ENCODE measurements around the gene GNB1.
"Not testable (repeated sequence)": the region's sequence is repeated elsewhere in the genome, so short reads cannot be mapped to it uniquely, and the experiment has no call there.

Gene GNB1

GRCh38 chr1:1859970-1860697 lies 30.8 kb downstream of the GNB1 start:
- not testable (repeated sequence) for H3K27ac ChIP-seq (ENCODE audit: low read length); H3K9ac ChIP-seq (ENCODE audit: low read depth, low read length); H3K4me3 ChIP-seq (ENCODE audit: low read length); H3K4me1 ChIP-seq (ENCODE audit: insufficient read depth, low read length); H3K9me3 ChIP-seq (ENCODE audit: insufficient read depth, low read depth, low read length); H3K27me3 ChIP-seq (ENCODE audit: insufficient read depth, low read length)
- peaks cover 18% of the 10 kb centered on the region for H3K36me3 ChIP-seq (ENCODE audit: insufficient read depth, low read depth, low read length)

- H3K9me3 ChIP-seq (ENCODE audit: insufficient read depth, low read depth, low read length) = no peaks in the 10 kb centered on the region
- peak overlapping the region; percentile 7; the same call in 1 of the 2 replicates for H3K9ac ChIP-seq (ENCODE audit: low read depth, low read length)
- no peak overlapping the region for H3K27ac ChIP-seq (ENCODE audit: low read length)
- H3K4me3 ChIP-seq (ENCODE audit: low read length) = no peak overlapping the region
- peaks cover 2% of the 10 kb centered on the region; the same call in 1 of the 2 replicates for H3K4me1 ChIP-seq (ENCODE audit: insufficient read depth, low read length)
- peaks cover 18% of the 10 kb centered on the region for H3K36me3 ChIP-seq (ENCODE audit: insufficient read depth, low read depth, low read length)
- H3K27me3 ChIP-seq (ENCODE audit: insufficient read depth, low read length) = no peaks in the 10 kb centered on the region
Observed at GRCh38 chr1:1858382-1859086, 32.4 kb downstream of the GNB1 start.

GRCh38 chr1:1857096-1857703 lies 33.7 kb downstream of the GNB1 start:
- Histone ChIP-seq H3K27ac (ENCODE audit: low read length) (no peak overlapping the region), H3K4me1 (ENCODE audit: insufficient read depth, low read length) (peaks cover 2% of the 10 kb centered on the region; the same call in 1 of the 2 replicates), H3K9ac (ENCODE audit: low read depth, low read length) (no peak overlapping the region), H3K9me3 (ENCODE audit: insufficient read depth, low read depth, low read length) (no peaks in the 10 kb centered on the region), H3K4me3 (ENCODE audit: low read length) (no peak overlapping the region), H3K27me3 (ENCODE audit: insufficient read depth, low read length) (no peaks in the 10 kb centered on the region), H3K36me3 (ENCODE audit: insufficient read depth, low read depth, low read length) (peaks cover 18% of the 10 kb centered on the region)

DNA sequence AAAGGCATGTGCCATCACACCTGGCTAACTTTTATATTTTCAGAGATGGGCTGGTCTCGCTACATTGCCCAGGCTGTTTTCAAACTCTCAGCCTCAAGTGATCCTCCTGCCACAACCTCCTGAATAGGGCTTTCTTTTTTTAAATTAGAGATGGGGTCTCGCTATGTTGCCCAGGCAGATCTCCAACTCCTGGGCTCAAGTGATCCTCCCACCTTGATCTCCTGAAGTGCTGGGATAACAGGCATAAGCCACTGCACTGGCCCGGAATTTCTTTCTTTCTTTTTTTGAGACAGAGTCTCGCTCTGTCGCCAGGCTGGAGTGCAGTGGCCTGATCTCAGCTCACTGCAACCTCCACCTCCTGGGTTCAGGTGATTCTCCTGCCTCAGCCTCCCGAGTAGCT lies 34.7 kb downstream of the GNB1 start:
- not testable (repeated sequence) for H3K4me3 ChIP-seq (ENCODE audit: low read length); H3K9me3 ChIP-seq (ENCODE audit: insufficient read depth, low read depth, low read length); H3K9ac ChIP-seq (ENCODE audit: low read depth, low read length); H3K27me3 ChIP-seq (ENCODE audit: insufficient read depth, low read length); H3K27ac ChIP-seq (ENCODE audit: low read length); H3K4me1 ChIP-seq (ENCODE audit: insufficient read depth, low read length)
- H3K36me3 ChIP-seq (ENCODE audit: insufficient read depth, low read depth, low read length) = peaks cover 18% of the 10 kb centered on the region

DNA sequence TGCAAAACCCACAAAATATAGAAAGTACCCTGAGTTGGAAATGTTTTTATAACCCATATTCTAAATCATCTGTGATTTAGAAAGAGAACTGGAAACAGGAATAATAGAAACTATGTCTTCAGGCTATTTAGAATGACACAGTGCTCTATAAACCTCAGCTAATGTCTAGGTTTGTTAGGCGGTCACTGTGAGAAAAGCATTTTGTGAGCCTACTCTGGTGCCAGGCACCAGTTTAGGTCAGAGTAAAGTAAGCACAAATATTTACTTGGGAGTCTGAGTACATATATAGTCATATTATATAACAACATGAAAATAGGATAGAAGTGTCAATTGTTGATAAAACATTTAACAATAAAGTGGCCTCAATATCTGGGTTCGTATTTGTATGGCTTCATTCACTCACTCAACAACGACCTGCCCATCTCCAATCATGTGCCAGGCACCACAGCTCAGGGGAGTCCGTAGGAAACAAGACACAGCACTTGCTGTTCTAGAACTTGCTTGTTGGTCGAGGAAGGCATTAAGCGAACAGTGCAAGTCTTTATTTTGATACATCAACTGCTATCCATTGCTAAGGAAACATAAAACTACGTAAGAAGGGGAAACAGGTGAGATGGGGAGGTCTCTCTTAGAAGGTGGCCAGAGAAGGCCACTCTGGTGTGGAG lies 37.2 kb downstream of the GNB1 start:
- no peaks in the 10 kb centered on the region for H3K9me3 ChIP-seq (ENCODE audit: insufficient read depth, low read depth, low read length)
- no peak overlapping the region for H3K9ac ChIP-seq (ENCODE audit: low read depth, low read length)
- peaks cover 7% of the 10 kb centered on the region for H3K4me1 ChIP-seq (ENCODE audit: insufficient read depth, low read length)
- no peaks in the 10 kb centered on the region for H3K27me3 ChIP-seq (ENCODE audit: insufficient read depth, low read length)
- no peak overlapping the region for H3K27ac ChIP-seq (ENCODE audit: low read length)
- H3K4me3 ChIP-seq (ENCODE audit: low read length) = no peak overlapping the region
- peaks cover 18% of the 10 kb centered on the region for H3K36me3 ChIP-seq (ENCODE audit: insufficient read depth, low read depth, low read length)

- H3K36me3 ChIP-seq (ENCODE audit: insufficient read depth, low read depth, low read length) = peaks cover 17% of the 10 kb centered on the region
- H3K4me3 ChIP-seq (ENCODE audit: low read length) = no peak overlapping the region
- H3K4me1 ChIP-seq (ENCODE audit: insufficient read depth, low read length) = peaks cover 6% of the 10 kb centered on the region
- no peak overlapping the region for H3K27ac ChIP-seq (ENCODE audit: low read length)
- no peaks in the 10 kb centered on the region for H3K9me3 ChIP-seq (ENCODE audit: insufficient read depth, low read depth, low read length)
- no peak overlapping the region for H3K9ac ChIP-seq (ENCODE audit: low read depth, low read length)
- H3K27me3 ChIP-seq (ENCODE audit: insufficient read depth, low read length) = no peaks in the 10 kb centered on the region
Observed at GRCh38 chr1:1852619-1853414, 38.1 kb downstream of the GNB1 start.

- H3K27ac ChIP-seq (ENCODE audit: low read length) = no peak overlapping the region
- no peak overlapping the region for H3K9ac ChIP-seq (ENCODE audit: low read depth, low read length)
- no peak overlapping the region for H3K4me3 ChIP-seq (ENCODE audit: low read length)
- H3K9me3 ChIP-seq (ENCODE audit: insufficient read depth, low read depth, low read length) = no peaks in the 10 kb centered on the region
- peaks cover 8% of the 10 kb centered on the region for H3K4me1 ChIP-seq (ENCODE audit: insufficient read depth, low read length)
- H3K27me3 ChIP-seq (ENCODE audit: insufficient read depth, low read length) = no peaks in the 10 kb centered on the region
- H3K36me3 ChIP-seq (ENCODE audit: insufficient read depth, low read depth, low read length) = peaks cover 20% of the 10 kb centered on the region
Observed at GRCh38 chr1:1847890-1848289, 43.0 kb downstream of the GNB1 start.

DNA sequence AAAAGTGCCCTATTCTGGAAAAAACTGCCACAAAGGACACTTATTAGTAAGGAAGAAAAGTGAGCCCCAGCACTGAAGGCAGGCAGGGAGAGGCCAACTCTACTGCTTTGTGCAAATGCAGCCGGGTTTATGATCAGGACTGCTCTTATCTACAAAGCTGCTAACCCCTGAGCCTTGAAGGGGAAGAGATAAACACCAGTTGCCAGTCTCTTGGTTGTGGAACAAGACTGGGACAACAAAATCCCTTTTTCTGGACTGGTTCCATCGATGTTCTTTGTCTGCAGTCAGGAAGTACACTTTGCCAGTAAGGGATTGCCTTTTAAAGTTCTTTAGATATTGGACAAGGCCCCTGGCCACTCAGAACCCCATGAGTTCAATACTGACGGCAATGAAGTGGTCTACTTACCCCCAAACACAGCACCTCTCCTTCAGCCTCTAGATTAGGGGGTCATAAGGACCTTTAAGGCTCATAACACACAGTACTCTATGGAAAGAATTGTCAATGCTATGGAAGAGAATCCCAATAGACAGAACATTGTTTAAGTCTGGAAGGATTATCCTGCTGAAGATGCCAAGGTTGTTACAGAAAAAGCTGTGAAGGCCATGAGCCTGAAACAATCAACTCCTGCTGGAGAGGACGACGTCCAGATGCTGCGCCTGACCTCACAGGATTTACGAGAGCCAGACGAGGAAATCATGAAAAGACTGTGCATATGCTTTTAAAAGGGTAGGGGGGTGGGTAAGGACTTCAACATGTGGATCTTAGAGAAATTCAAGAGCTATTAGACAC lies 43.6 kb downstream of the GNB1 start:
- H3K4me3 ChIP-seq (ENCODE audit: low read length) = no peak overlapping the region
- no peaks in the 10 kb centered on the region for H3K9me3 ChIP-seq (ENCODE audit: insufficient read depth, low read depth, low read length)
- H3K27me3 ChIP-seq (ENCODE audit: insufficient read depth, low read length) = no peaks in the 10 kb centered on the region
- H3K27ac ChIP-seq (ENCODE audit: low read length) = no peak overlapping the region
- peaks cover 16% of the 10 kb centered on the region for H3K36me3 ChIP-seq (ENCODE audit: insufficient read depth, low read depth, low read length)
- H3K9ac ChIP-seq (ENCODE audit: low read depth, low read length) = no peak overlapping the region
- peaks cover 8% of the 10 kb centered on the region for H3K4me1 ChIP-seq (ENCODE audit: insufficient read depth, low read length)

DNA sequence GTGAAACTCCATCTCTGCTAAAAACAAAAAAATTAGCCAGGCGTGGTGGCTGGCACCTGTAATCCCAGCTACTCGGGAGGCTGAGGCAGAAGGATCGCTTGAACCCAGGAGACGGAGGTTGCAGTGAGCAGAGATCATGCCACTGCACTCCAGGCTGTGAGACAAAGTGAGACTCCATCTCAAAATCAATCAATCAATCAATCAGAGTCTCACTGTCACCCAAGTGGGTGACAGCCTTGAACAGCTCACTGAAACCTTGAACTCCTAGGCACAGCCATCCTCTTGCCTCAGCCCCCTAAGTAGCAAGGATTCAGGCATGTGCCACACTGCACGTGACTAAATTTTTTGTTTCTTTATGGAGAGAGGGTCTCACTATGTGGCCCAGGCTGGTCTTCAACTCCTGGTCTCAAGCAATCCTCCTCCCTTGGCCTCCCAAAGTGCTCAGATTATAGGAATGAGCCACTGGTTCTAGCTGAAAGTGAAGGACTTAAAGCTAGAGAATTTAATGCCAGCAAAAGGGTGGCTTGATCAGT lies 44.4 kb downstream of the GNB1 start:
- Histone ChIP-seq H3K27ac (ENCODE audit: low read length) (no peak overlapping the region), H3K4me1 (ENCODE audit: insufficient read depth, low read length) (peaks cover 8% of the 10 kb centered on the region), H3K9me3 (ENCODE audit: insufficient read depth, low read depth, low read length) (no peaks in the 10 kb centered on the region), H3K4me3 (ENCODE audit: low read length) (no peak overlapping the region), H3K27me3 (ENCODE audit: insufficient read depth, low read length) (no peaks in the 10 kb centered on the region), H3K36me3 (ENCODE audit: insufficient read depth, low read depth, low read length) (peaks cover 18% of the 10 kb centered on the region), H3K9ac (ENCODE audit: low read depth, low read length) (no peak overlapping the region)

DNA sequence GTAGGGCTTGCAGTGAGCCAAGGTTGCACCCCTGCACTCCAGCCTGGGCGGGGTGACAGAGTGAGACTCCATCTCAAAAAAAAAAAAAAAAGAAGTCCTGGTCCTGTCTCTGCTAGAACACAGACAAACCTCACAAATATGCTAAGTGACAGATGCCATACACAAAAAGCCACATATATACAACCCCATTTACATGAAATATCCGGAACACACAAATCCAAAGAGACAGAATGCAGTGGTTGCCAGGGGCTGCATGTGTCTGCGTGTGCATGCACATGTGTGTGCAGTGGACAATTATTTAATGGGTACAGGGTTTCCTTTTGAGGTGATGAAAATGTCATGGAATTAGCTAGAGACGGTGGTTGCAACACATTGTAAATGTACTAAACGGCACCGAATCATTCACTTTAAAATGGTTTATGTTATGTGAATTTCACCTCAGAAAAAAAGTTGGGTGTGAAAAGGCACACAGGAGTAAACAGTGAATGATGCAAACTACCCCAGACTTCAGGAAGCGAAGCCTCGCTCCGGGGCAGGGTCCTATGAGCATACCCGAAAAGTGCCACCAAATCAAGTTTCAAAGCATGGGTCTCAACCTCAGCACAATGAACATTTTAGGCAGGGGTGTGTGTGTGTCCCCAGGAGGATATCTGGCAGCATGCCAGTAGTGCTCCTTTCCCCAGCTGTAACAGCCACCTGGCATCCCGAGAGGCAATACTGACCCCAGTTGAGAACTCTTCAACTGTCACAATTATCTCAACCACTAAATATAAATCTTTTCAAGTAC lies 48.3 kb downstream of the GNB1 start:
- H3K27me3 ChIP-seq (ENCODE audit: insufficient read depth, low read length) = no peaks in the 10 kb centered on the region
- no peak overlapping the region for H3K9ac ChIP-seq (ENCODE audit: low read depth, low read length)

More for the DNA sequence above, 48.3 kb downstream of the GNB1 start:
- Histone ChIP-seq H3K4me3 (ENCODE audit: low read length) (no peak overlapping the region), H3K27ac (ENCODE audit: low read length) (no peak overlapping the region), H3K4me1 (ENCODE audit: insufficient read depth, low read length) (0 out of 2 replicates have a peak, but pooled peaks cover 2% of the 10 kb centered on the region), H3K36me3 (ENCODE audit: insufficient read depth, low read depth, low read length) (peaks cover 15% of the 10 kb centered on the region), H3K9me3 (ENCODE audit: insufficient read depth, low read depth, low read length) (no peaks in the 10 kb centered on the region)
